ENCODE results near the gene IL5RA. TPM values are rescaled to one million over a fixed set of nuclear protein-coding genes. Genes with fewer than 3 reads are reported as not detected.

The IL5RA gene
- total RNA-seq, 4 donors from 2014 or later = 0.10 TPM; not detected in 3

DNA sequence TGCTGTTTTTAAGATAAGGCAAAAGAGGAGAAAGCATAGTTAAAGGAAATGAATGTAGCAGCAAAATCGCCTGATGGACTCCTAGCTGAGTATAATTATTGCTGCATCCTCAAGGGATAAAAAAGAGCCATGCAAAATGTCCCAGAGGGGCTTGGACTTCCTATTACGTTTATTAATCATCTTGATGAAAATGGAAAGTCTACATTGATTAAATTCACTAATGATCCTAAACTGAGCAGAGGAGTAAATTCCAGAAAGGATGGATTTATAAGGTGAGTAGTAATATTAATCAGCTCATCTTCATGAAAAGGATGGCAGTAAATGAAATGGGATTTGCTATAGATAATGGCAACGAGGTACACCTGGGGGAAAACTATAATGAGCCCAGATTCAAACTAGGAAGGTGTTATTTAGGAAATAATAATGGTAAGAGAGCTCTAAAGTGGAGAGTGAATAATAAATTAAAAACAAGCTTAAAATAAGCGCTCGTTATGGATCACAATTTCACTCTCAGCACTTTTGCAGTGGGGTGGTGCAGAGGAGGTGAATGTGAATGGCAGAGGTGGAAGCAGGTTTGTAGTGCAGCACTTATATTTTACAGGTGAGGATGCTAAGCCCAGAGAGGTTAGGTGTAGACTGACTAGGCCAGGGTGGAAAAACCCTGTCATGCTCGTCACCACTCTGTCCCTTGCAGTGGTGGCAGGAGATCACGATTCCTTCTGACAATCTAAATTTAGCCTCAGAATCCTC lies 22.3 kb downstream of the IL5RA start:
- TF ChIP-seq POLR2A (IDR thresholded peaks at IDR 0.05) = no peak
- 65 to 67% methylated on average over 7 of the region's 7 CpGs for WGBS, 2 donors
- DNase-seq (ENCODE audit: low spot score in 2 of 2) = no peak
- no peak overlapping the region for H3K4me3 ChIP-seq (ENCODE audit: low read depth, poor library complexity, severe bottlenecking)
- intact Hi-C loops (cut with DNase I; ENCODE audit: low total_unique reads) = no loop called here

GRCh38 chr3:3087279-3087678 lies 22.9 kb downstream of the IL5RA start:
- H3K4me3 ChIP-seq (ENCODE audit: low read depth, poor library complexity, severe bottlenecking) = no peak overlapping the region
- TF ChIP-seq, protein P1, sequence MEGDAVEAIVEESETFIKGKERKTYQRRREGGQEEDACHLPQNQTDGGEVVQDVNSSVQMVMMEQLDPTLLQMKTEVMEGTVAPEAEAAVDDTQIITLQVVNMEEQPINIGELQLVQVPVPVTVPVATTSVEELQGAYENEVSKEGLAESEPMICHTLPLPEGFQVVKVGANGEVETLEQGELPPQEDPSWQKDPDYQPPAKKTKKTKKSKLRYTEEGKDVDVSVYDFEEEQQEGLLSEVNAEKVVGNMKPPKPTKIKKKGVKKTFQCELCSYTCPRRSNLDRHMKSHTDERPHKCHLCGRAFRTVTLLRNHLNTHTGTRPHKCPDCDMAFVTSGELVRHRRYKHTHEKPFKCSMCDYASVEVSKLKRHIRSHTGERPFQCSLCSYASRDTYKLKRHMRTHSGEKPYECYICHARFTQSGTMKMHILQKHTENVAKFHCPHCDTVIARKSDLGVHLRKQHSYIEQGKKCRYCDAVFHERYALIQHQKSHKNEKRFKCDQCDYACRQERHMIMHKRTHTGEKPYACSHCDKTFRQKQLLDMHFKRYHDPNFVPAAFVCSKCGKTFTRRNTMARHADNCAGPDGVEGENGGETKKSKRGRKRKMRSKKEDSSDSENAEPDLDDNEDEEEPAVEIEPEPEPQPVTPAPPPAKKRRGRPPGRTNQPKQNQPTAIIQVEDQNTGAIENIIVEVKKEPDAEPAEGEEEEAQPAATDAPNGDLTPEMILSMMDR (IDR thresholded peaks at IDR 0.05) = no peak
- TF ChIP-seq POLR2A (IDR thresholded peaks at IDR 0.05) = no peak
- intact Hi-C loops (cut with DNase I; ENCODE audit: low total_unique reads) = no loop called here
- DNase-seq (ENCODE audit: low spot score in 2 of 2) = no peak

- TF ChIP-seq POLR2A (IDR thresholded peaks at IDR 0.05) = no peak
- TF ChIP-seq, protein P1 (IDR thresholded peaks at IDR 0.05) = no peak
- WGBS, 2 donors = 76 to 79% methylated on average over 6 of the region's 6 CpGs
- intact Hi-C loops (cut with DNase I; ENCODE audit: low total_unique reads) = no loop called here
- H3K4me3 ChIP-seq (ENCODE audit: low read depth, poor library complexity, severe bottlenecking) = no peak overlapping the region
- no peak for DNase-seq (ENCODE audit: low spot score in 2 of 2)
Measured at GRCh38 chr3:3086239-3086638, 23.9 kb downstream of the IL5RA start.

DNA sequence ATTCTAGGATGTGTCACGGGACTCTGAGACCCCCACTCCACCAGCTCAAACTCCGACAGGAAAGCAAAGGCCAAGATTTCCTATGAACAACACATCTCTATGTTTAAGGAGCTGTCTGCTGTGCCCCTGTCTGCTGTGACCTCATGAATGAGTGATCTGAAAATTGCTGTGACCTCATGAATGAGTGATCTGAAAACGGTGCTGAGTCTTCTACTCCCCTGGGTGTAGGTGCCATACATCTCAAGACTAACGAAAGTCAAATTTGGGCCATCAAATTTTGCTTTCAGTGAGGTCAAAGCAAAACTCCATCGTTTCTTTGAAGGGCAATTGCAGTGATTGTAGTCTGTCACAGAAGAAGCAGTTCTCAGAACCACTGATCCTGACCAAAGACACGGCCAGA lies 24.4 kb downstream of the IL5RA start:
- no peak overlapping the region for H3K4me3 ChIP-seq (ENCODE audit: low read depth, poor library complexity, severe bottlenecking)
- WGBS, 2 donors = 65 to 79% methylated on average over 6 of the region's 6 CpGs
- intact Hi-C loops (cut with DNase I; ENCODE audit: low total_unique reads) = no loop called here
- no peak for DNase-seq (ENCODE audit: low spot score in 2 of 2)
- TF ChIP-seq, protein P1 (IDR thresholded peaks at IDR 0.05) = no peak
- TF ChIP-seq POLR2A (IDR thresholded peaks at IDR 0.05) = no peak

DNA sequence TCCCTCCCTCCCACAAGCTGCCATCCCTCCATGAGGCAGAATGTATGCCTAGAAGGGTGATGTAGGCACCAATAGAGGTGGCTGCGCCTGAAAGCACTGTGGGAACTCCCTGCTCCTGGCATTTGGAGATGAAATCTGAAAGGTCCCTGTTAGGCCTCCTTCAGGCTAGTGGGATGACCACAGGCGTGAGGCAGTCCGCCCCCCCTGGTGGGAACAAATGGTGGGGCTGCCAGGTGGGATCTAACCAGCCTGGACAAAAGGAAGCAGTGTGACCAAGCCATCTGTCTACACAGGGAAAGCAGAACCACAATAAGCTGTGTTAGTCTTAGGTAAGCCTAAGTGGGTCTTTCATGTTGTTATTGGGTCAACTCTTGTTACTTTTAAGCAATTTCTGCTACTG lies 25.3 kb downstream of the IL5RA start:
- intact Hi-C loops (cut with DNase I; ENCODE audit: low total_unique reads) = no loop called here
- no peak for DNase-seq (ENCODE audit: low spot score in 2 of 2)
- TF ChIP-seq, protein P1 (IDR thresholded peaks at IDR 0.05) = no peak
- no peak for TF ChIP-seq POLR2A (IDR thresholded peaks at IDR 0.05)
- WGBS, 2 donors = 80 to 89% methylated on average over 3 of the region's 3 CpGs
- no peak overlapping the region for H3K4me3 ChIP-seq (ENCODE audit: low read depth, poor library complexity, severe bottlenecking)

DNA sequence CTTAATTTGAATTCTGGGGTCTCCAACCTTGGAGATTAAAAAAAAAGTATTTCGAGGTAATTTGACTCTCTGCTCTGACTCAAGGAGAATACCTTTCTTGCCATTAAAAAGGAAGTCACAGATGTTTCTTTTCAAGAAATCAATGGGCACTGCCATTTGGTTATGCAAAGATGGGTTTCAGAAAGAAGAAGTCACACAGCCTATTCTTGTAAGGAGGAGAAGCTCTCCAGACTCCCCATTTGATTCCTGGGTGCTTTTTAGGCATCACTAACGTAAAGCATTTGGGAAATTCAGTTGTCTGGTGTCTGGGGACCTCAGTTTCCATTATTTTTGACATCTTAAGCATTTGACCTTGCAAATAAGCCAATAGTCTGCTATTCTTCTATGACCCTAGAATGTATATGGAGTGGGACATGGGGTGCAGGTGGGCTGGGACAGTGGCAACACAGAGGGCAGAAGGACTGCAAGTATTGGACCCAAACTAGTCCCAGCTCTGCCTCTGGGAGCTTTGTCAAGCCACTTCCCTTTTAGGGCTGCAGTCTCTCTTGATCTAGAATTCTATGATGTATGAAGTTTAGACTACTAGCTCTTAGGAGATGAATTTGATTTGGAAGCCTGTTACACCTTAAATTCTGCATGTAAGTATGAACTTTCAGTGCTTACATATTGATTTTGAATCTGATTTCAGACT lies 27.8 kb downstream of the IL5RA start:
- no peak overlapping the region for H3K4me3 ChIP-seq (ENCODE audit: low read depth, poor library complexity, severe bottlenecking)
- intact Hi-C loops (cut with DNase I; ENCODE audit: low total_unique reads) = no loop called here
- TF ChIP-seq POLR2A (IDR thresholded peaks at IDR 0.05) = no peak
- TF ChIP-seq, protein P1 (IDR thresholded peaks at IDR 0.05) = no peak
- no peak for DNase-seq (ENCODE audit: low spot score in 2 of 2)
- WGBS, 2 donors = 63 to 78% methylated on average over 2 of the region's 2 CpGs
